Ovary (tissue), 3 donors: ENCODE data around the gene SAV1.

Experiments used
- CTCF ChIP-seq, 3 donors: fragments of 450-650 bp in 2 of 3; fragments of 200-600 bp in 1 of 3; IDR thresholded peaks; one replicate each; pipeline versions ENCODE4 v1.5.1 to v1.8.0; 2016 to 2022; ENCODE audit warnings: antibody characterized with exemption in 3 of 3, mild to moderate bottlenecking in 1 of 3
- EP300 ChIP-seq: sonication (generic); formaldehyde crosslinking; IDR thresholded peaks from one replicate; pipeline ENCODE4 v1.6.1; 2017; ENCODE audit warnings: antibody characterized with exemption
- POLR2A ChIP-seq: fragments of 450-650 bp; IDR thresholded peaks from one replicate; pipeline ENCODE4 v1.6.1; 2017; ENCODE audit warnings: antibody characterized with exemption, mild to moderate bottlenecking, moderate library complexity
- donor health status: DM: no; HTN: no; CAD: no.

DNA sequence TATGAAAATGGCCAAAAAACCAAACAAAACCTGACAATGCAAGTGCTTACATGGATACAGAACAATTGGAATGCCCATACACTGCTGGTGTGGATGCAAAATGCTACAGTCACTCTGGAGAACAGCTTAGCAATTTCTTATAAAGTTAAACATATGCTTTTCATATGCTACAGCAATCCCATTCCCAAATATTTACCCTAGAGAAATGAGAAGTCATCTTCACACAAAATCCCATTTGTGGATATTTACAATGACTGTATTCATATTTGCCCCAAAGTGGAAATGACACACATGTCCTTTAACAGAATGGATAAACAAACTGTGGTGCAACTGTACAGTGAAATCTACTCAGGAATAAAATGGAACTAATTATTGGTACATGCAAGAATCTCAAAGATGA, 20.4 kb downstream of the SAV1 start:
- TF ChIP-seq CTCF (IDR thresholded peaks at IDR 0.05): no peak
- no peak for TF ChIP-seq POLR2A
- no peak for TF ChIP-seq EP300
